K562 (cell line): Measurements from ENCODE around the gene CHD2. TPM values are rescaled to one million over a fixed set of nuclear protein-coding genes. Genes with fewer than 3 reads are reported as not detected.

Experiments
- BCL6 ChIP-seq: fragments of 250-450 bp; sonication (Bioruptor Pico); IDR thresholded peaks from 2 replicates; pipeline ENCODE4 v1.4.0; 2020
- CBX8 ChIP-seq: fragments of 200-600 bp; sonication (generic); IDR thresholded peaks from 2 replicates; pipeline ENCODE4 v1.6.1; 2012; ENCODE audit warnings: borderline replicate concordance, mixed run types, low read depth, mild to moderate bottlenecking, moderate library complexity, mixed read lengths, low read length, control low read depth, inconsistent platforms; ENCODE audit not compliant: poor library complexity, severe bottlenecking; ENCODE audit errors: extremely low read depth
- DPF2 ChIP-seq: fragments of 450-650 bp; IDR thresholded peaks from 2 replicates; pipeline ENCODE4 v1.6.1; 2016
- GATA2 ChIP-seq: sonication (generic); formaldehyde crosslinking; IDR thresholded peaks from 2 replicates; pipeline ENCODE4 v1.4.0; 2020; ENCODE audit warnings: mild to moderate bottlenecking, missing genetic modification reagents
- MECOM ChIP-seq: fragments of 250-450 bp; sonication (Bioruptor Pico); IDR thresholded peaks from 2 replicates; pipeline ENCODE4 v1.8.0; 2022; ENCODE audit warnings: inconsistent platforms
- NFYB ChIP-seq: IDR thresholded peaks from 2 replicates; pipeline ENCODE4 v1.6.1; 2011; ENCODE audit warnings: mild to moderate bottlenecking, moderate library complexity; ENCODE audit not compliant: insufficient read length; ENCODE audit errors: extremely low read depth
- PRMT5 ChIP-seq: sonication (generic); formaldehyde crosslinking; IDR thresholded peaks from 2 replicates; pipeline ENCODE4 v1.5.0; 2020; ENCODE audit warnings: missing genetic modification reagents
- PYGO2 ChIP-seq: fragments of 450-650 bp; IDR thresholded peaks from 2 replicates; pipeline ENCODE4 v1.6.1; 2016; ENCODE audit warnings: mild to moderate bottlenecking, missing genetic modification characterization, moderate library complexity, missing compliant biosample characterization
- TEAD1 ChIP-seq, 2 experiments: fragments of 450-650 bp in 1 of 2; sonication (generic) in 1 of 2; formaldehyde crosslinking; IDR thresholded peaks; 2 replicates each; pipeline versions ENCODE4 v1.4.0 to v1.8.0; 2020 to 2022; ENCODE audit warnings: mild to moderate bottlenecking in 2 of 2, missing genetic modification reagents in 1 of 2
- polyA plus RNA-seq, 8 experiments: library from polyadenylated mRNA; depleted of rRNA in 4 of 8; stranded (reverse) in 5 of 8; unstranded in 3 of 8; fragments of >200 nt; fragmentation: Nextera tagmentation in 2 of 8; fragmentation: Illumina TruSeq in 1 of 8; extraction: Ambion mirVana in 2 of 8; extraction: Trizol in 1 of 8; gene quantifications; 2 replicates each; pipeline versions ENCODE4 v1.2.1 to v1.2.3, GENCODE V29; 2011 to 2014; ENCODE audit warnings: inconsistent platforms in 1 of 8, missing spikeins in 1 of 8
- total RNA-seq, 7 experiments: library from RNA; depleted of rRNA in 6 of 7; stranded (reverse); fragments of >200 nt in 6 of 7; fragmentation: Illumina TruSeq in 2 of 7; extraction: Trizol in 2 of 7; gene quantifications; 2 replicates each; pipeline versions ENCODE4 v1.2.1 to v1.2.3, GENCODE V29; 2011 to 2021; ENCODE audit warnings: low replicate concordance in 1 of 7
- TF ChIP-seq, protein P1 (sequence below): sonication (generic); formaldehyde crosslinking; IDR thresholded peaks from 2 replicates; pipeline ENCODE4 v1.8.1; 2023; ENCODE audit warnings: mild to moderate bottlenecking, missing genetic modification reagents
- TF ChIP-seq, protein P2 (sequence below): IDR thresholded peaks from 2 replicates; pipeline ENCODE4 v1.6.1; 2011; ENCODE audit not compliant: insufficient read length; ENCODE audit errors: extremely low read depth

Gene CHD2
- total and polyA plus RNA-seq, 9 of the 15 experiments (the other 6 are each of a cell fraction or from before 2014, with no cell fraction given) = 38.9 to 70.8 (median 56.2) TPM

DNA sequence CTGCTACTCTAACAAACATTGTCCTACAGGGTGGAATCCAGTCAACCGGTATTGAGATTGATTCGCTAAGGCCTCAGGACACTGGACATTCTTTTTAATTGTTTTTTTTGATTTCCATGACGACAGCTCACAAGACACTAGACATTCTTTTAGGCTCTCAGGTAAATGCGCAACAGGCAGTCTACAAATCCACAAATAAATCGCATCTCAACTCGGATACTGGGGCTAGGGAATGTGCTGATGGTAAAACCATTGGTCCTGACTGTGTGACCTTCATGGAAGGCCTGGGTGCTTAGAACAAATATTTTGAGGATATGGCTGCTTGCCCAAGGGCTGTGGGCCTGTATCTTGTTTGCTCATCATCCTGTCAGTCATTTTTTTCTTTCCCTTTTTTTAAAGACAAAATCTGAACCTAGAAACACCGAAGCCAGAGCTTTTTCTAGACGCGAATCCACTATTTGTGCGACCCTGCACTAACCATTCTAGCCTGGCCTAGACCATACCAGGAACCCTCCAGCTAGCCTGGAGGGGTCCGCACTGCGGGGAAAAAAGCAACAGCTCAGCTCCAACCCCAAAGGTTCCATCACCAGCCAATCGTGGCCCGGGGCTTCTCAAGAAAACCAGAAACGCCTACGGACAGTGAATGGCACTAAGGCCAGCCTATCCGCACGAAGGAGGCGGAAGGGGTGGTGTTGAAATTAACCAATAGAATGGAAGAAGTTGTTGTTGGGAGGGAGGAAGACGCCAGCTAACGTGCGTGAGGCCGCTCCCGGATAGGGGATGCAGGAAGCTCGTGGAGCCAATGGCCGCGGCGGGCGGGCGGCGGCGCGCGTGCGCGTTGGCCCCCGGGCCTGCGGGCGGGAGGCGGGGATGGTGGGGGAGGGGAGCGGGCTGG is 18.1 kb upstream of the CHD2 start (continued):
- TF ChIP-seq CBX8 (no peak), PRMT5 (CRISPR knock-in tag) (no peak), PYGO2 (tag) (no peak), BCL6 (CRISPR knock-in tag) (peak; percentile 32; the same call in 1 of the 2 replicates), GATA2 (peak; percentile 66; the same call in 1 of the 2 replicates), MECOM (CRISPR knock-in tag) (peak; percentile 56; the same call in 1 of the 2 replicates), DPF2 (no peak; the same call in 1 of the 2 replicates), NFYB (peak; percentile 90), TEAD1 (CRISPR knock-in tag; IDR thresholded peaks at IDR 0.05) (peak; percentile 58 to 67; a peak in 1 of 4 replicates)
- TF ChIP-seq, protein P1, sequence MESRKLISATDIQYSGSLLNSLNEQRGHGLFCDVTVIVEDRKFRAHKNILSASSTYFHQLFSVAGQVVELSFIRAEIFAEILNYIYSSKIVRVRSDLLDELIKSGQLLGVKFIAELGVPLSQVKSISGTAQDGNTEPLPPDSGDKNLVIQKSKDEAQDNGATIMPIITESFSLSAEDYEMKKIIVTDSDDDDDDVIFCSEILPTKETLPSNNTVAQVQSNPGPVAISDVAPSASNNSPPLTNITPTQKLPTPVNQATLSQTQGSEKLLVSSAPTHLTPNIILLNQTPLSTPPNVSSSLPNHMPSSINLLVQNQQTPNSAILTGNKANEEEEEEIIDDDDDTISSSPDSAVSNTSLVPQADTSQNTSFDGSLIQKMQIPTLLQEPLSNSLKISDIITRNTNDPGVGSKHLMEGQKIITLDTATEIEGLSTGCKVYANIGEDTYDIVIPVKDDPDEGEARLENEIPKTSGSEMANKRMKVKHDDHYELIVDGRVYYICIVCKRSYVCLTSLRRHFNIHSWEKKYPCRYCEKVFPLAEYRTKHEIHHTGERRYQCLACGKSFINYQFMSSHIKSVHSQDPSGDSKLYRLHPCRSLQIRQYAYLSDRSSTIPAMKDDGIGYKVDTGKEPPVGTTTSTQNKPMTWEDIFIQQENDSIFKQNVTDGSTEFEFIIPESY (CRISPR knock-in tag) = no peak
- TF ChIP-seq, protein P2, sequence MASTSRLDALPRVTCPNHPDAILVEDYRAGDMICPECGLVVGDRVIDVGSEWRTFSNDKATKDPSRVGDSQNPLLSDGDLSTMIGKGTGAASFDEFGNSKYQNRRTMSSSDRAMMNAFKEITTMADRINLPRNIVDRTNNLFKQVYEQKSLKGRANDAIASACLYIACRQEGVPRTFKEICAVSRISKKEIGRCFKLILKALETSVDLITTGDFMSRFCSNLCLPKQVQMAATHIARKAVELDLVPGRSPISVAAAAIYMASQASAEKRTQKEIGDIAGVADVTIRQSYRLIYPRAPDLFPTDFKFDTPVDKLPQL = peak; percentile 10
